GM18517 (cell line): Measurements from ENCODE around the gene SOWAHD.
"Not testable (repeated sequence)": the region's sequence is repeated elsewhere in the genome, so short reads cannot be mapped to it uniquely, and the experiment has no call there.

Experiments used
- ATAC-seq: cut with Tn5 transposase; IDR thresholded peaks from one replicate; pipeline ENCODE4 v1.9.1; 2021; ENCODE audit warnings: mild to moderate bottlenecking, moderate library complexity; ENCODE audit not compliant: unreplicated experiment

SOWAHD gene

GRCh38 chrX:119757646-119757978 lies 776 bp upstream of the SOWAHD start:
- no peak for ATAC-seq

DNA sequence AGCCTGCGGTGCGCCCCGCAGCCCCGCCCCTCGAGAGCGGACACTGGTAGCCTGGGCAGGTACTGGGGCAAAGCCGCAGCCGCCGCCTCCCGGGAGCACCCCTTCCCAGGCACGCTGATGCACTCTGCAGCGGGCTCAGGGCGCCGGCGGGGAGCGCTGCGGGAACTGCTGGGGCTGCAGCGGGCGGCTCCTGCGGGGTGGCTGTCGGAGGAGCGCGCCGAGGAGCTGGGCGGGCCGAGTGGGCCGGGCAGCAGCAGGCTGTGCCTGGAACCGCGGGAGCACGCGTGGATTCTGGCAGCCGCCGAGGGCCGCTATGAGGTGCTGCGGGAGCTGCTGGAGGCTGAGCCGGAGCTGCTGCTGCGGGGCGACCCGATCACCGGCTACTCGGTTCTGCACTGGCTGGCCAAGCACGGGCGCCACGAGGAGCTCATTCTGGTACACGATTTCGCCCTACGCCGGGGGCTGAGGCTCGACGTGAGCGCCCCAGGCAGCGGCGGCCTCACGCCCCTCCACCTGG lies 401 bp downstream of the SOWAHD start:
- ATAC-seq, result no peak

GRCh38 chrX:119759248-119759766 lies 919 bp downstream of the SOWAHD start:
- ATAC-seq, result no peak

DNA sequence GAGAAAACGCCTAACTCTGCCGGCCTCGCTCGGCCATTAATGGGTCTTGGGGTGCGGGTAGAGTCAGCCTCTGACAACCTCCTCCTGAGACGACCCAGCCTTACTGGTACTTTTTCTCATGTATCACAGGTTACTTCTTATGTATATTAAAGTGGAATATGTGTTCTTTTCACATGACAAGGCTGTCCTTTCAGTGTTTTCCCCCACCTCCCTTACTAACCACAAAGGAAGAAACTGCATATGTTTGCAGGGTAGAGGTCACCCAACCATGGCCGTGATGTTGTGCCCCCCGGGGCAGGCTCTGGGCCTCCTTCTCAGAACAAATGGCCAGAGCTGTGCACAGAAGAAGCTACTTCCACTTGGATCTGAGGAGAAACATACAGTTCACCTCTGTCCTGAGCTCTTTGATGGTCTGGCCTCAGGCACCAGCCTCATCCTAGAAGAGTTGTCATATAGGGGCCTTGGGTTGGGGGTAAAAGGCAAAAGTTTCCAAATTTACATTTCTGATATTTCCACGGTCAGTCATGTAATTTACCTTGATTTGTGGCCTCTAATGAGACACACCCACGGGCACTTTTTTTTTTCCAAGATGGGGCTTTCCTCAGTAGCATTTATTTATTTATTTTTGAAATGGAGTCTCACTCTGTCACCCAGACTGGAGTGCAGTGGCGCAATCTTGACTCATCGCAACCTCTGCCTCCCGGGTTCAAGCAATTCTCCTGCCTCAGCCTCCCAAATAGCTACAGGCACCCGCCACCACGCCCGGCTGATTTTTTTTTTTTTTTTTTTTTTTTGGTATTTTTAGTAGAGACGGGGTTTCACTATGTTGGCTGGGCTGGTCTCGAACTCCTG lies 1.9 kb downstream of the SOWAHD start:
- peak; percentile 21 for ATAC-seq

GRCh38 chrX:119762718-119763117 lies 4.3 kb downstream of the SOWAHD start:
- ATAC-seq, result no peak

DNA sequence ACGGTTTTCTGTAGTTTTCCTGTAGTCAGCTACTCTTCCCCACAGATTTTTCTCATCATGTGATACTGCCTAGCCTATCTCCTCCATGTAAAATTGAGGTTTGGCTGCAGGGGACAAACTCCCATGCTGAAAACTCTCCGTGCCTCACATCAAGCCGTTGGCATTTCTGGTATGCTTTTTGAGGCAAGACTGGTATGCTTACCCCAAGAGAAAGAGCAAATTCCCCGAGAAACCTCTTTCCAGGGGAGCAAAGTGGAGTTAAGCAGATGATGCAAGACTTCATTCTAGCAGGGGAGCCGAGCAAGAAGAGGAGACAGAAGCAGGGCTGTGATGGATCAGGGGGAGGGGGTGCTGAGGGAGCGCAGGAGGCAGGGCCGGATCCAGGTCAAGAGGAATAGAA lies 4.8 kb downstream of the SOWAHD start:
- no peak for ATAC-seq

GRCh38 chrX:119763836-119764387 lies 5.5 kb downstream of the SOWAHD start:
- ATAC-seq, result no peak

- ATAC-seq, result not testable (repeated sequence)
Observed at GRCh38 chrX:119768436-119768835, 10.0 kb downstream of the SOWAHD start.

DNA sequence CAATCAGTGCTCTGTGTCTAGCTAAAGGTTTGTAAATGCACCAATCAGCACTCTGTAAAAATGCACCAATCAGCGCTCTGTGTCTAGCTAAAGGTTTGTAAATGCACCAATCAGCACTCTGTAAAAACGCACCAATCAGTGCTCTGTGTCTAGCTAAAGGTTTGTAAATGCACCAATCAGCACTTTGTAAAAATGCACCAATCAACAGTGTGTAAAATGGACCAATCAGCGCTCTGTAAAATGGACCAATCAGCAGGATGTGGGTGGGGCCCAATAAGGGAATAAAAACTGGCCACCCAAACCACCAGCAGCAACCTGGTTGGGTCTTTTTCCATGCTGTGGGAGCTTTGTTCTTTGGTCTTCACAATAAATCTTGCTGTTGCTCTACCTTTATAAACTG lies 11.0 kb downstream of the SOWAHD start:
- not testable (repeated sequence) for ATAC-seq

- ATAC-seq, result peak; percentile 54
Observed at GRCh38 chrX:119775517-119776238, 17.3 kb downstream of the SOWAHD start.

- no peak for ATAC-seq
Observed at GRCh38 chrX:119778829-119779228, 20.4 kb downstream of the SOWAHD start.

GRCh38 chrX:119783026-119783425 lies 24.6 kb downstream of the SOWAHD start:
- ATAC-seq, result no peak

DNA sequence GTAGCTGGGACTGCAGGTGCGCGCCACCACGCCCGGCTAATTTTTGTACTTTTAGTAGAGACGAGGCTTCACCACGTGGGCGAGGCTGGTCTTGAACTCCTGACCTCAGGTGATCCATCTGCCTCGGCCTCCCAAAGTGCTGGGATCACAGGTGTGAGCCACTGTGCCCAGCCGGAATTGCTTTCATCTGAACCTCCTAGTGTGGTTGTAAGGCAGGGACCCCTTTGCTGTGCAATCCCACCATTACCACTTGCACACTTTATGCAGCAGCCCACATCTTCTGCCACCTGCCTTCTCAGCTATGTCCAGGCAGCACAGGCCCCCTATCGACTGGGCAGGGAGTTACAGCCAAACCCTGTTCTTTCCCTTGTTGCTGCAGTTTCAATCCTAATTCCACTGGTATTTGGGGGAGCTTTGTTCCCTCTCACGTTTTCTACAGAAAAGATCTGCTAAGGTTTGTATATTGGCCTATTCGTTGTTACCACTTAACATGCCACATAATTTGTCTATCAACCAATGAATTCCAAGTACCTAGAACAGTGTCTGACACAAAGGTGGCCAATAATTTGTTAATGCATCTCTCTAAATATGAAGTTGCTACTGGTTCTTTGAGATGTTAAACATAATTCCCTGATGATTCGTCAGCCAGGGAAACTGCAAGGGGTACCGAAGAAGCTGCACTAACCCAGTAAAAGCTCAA lies 26.5 kb downstream of the SOWAHD start:
- ATAC-seq, result no peak

DNA sequence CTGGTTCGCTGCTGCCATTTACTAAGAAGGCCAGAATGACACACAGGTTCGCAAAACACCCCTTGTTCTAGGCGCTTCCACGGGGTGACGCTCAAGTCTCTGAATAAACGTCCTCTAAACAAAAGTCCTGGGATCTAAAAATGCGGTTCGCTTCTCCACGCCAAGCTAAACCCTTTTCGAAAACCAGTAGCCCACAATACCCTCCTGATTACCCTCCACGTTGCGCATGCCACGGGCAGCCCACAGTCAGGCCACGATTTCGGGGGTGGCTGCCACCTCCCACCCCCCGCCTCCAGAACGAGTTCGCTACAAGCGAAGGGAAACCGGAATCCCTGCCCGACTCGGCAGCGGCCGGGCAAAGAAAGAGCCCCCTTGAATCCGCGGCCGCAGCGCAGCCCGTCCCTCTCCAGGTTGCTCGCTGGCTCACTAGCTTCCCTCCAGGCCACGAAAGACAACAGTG lies 32.6 kb downstream of the SOWAHD start:
- peak; percentile 24 for ATAC-seq

DNA sequence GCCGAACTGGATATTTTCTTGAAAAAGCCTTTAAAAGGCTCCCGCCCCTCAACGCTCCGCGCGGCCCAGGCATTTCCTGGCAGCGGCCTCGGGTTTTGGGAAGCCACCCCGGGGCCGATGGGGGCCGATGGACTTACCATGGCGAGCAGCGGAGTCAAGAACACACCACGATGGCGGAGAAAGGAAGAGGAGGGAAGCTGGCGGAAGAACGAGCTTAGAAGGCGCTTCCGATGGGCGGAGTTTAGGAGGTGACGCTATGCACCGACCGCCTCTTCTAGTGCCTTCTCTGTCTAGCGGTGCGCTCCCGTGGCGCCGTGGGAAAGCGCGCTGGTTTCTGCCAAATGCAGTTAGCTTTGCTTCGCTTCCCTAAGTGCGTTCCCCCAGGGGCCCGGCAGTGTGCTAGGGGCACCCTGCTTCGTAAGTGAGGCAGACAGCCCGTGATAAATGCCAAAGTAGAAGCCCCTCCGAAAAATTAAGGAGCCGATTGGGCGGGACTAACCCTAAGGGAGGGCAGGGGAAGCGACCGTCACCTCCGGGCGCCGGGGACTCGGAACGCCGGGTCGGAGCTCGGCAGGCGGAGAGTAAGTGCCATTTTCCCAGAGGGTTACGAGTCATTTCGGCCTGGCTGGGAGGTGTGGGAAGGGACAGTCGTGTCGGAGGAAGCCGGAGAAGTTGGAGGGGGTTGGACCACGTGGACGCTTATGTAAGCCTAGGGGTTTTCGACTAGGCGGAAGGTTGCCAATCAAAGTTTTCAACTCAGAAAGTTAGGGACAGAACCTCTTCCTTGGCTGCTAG lies 33.2 kb downstream of the SOWAHD start, which contains the start of gene RPL39:
RPL39 (minus strand) TSS at position 194 of the 795 bp plus-strand sequence; CDS start at position 140, 54 bp downstream.
- ATAC-seq, result peak; percentile 79

- ATAC-seq, result no peak
Observed at GRCh38 chrX:119801253-119802221, 43.1 kb downstream of the SOWAHD start.

- ATAC-seq, result no peak
Observed at GRCh38 chrX:119802546-119802945, 44.2 kb downstream of the SOWAHD start.

GRCh38 chrX:119808461-119808860 lies 50.1 kb downstream of the SOWAHD start:
- not testable (repeated sequence) for ATAC-seq
